NCI-H748 (cell line): ENCODE data around the gene MORN5.
"Not testable (repeated sequence)": the region's sequence is repeated elsewhere in the genome, so short reads cannot be mapped to it uniquely, and the experiment has no call there.

Source experiments
- DNase-seq: peaks from one replicate; lab custom pipeline; 2025; ENCODE audit not compliant: unreplicated experiment; lab: John Stamatoyannopoulos, UW

The MORN5 gene

GRCh38 chr9:122159026-122159924 lies at the start of gene MORN5, which contains the start of gene NDUFA8:
Gene MORN5 (plus strand): TSS chr9:122159908. CDS start chr9:122159973, 65 bp downstream.
Gene NDUFA8 (minus strand): TSS chr9:122159779. CDS start chr9:122159677, 102 bp downstream.
- DNase-seq = peak; percentile 97

GRCh38 chr9:122110100-122110833 lies 49.4 kb upstream of the MORN5 start:
- no peak for DNase-seq

GRCh38 chr9:122111413-122112085 lies 48.2 kb upstream of the MORN5 start:
- no peak for DNase-seq

- no peak for DNase-seq
These were observed 47.5 kb upstream of the MORN5 start for GRCh38 chr9:122112238-122112637.

GRCh38 chr9:122113574-122113973 lies 46.1 kb upstream of the MORN5 start:
- DNase-seq = no peak

GRCh38 chr9:122115176-122116035 lies 44.3 kb upstream of the MORN5 start:
- no peak for DNase-seq

- no peak for DNase-seq
These were observed 43.7 kb upstream of the MORN5 start for GRCh38 chr9:122116040-122116439.

GRCh38 chr9:122116448-122117173 lies 43.1 kb upstream of the MORN5 start:
- no peak for DNase-seq

- not testable (repeated sequence) for DNase-seq
These were observed 42.5 kb upstream of the MORN5 start for GRCh38 chr9:122117241-122117640.

GRCh38 chr9:122118343-122119165 lies 41.2 kb upstream of the MORN5 start:
- DNase-seq = no peak

GRCh38 chr9:122119166-122119521 lies 40.6 kb upstream of the MORN5 start:
- DNase-seq = no peak

GRCh38 chr9:122119721-122120120 lies 40.0 kb upstream of the MORN5 start:
- DNase-seq = no peak

GRCh38 chr9:122120316-122121071 lies 39.2 kb upstream of the MORN5 start:
- no peak for DNase-seq

GRCh38 chr9:122121391-122121790 lies 38.3 kb upstream of the MORN5 start:
- no peak for DNase-seq

- no peak for DNase-seq
These were observed 37.8 kb upstream of the MORN5 start for GRCh38 chr9:122121931-122122330.

GRCh38 chr9:122122468-122122867 lies 37.2 kb upstream of the MORN5 start:
- DNase-seq = no peak

GRCh38 chr9:122122903-122123632 lies 36.6 kb upstream of the MORN5 start:
- DNase-seq = peak; percentile 64

GRCh38 chr9:122124048-122124447 lies 35.7 kb upstream of the MORN5 start:
- DNase-seq = no peak
